Parathyroid adenoma (tissue), 2 donors: Measurements from ENCODE around the gene CDIP1.

Experiments
- H2AFZ ChIP-seq: fragments of 300-600 bp; sonication (generic); one replicate; pipeline ENCODE4 v1.7.0; 2017; ENCODE audit warnings: antibody characterized with exemption, mild to moderate bottlenecking
- H3K27ac ChIP-seq: fragments of 300-600 bp; sonication (generic); one replicate; pipeline ENCODE4 v1.7.0; 2017
- H3K27me3 ChIP-seq: fragments of 300-600 bp; sonication (generic); one replicate; pipeline ENCODE4 v1.7.0; 2017; ENCODE audit warnings: low read length; ENCODE audit not compliant: control insufficient read depth, insufficient read depth
- H3K36me3 ChIP-seq: fragments of 300-600 bp; sonication (generic); one replicate; pipeline ENCODE4 v1.7.0; 2017; ENCODE audit warnings: low read length; ENCODE audit not compliant: control insufficient read depth, insufficient read depth
- H3K4me1 ChIP-seq: fragments of 300-600 bp; sonication (generic); one replicate; pipeline ENCODE4 v1.7.0; 2017; ENCODE audit warnings: control low read depth
- H3K4me2 ChIP-seq: fragments of 300-600 bp; sonication (generic); one replicate; pipeline ENCODE4 v1.7.0; 2017; ENCODE audit warnings: low read length
- H3K4me3 ChIP-seq: fragments of 300-600 bp; sonication (generic); one replicate; pipeline ENCODE4 v1.7.0; 2017; ENCODE audit warnings: low read depth, low read length
- H3K79me2 ChIP-seq: fragments of 300-600 bp; sonication (generic); one replicate; pipeline ENCODE4 v1.7.0; 2017; ENCODE audit warnings: control low read depth
- H3K9ac ChIP-seq: fragments of 300-600 bp; sonication (generic); one replicate; pipeline ENCODE4 v1.7.0; 2017; ENCODE audit warnings: mild to moderate bottlenecking
- H3K9me3 ChIP-seq: fragments of 300-600 bp; sonication (generic); one replicate; pipeline ENCODE4 v1.7.0; 2017; ENCODE audit warnings: low read length; ENCODE audit not compliant: control insufficient read depth
- CTCF ChIP-seq: fragments of 300-600 bp; sonication (generic); IDR thresholded peaks from one replicate; pipeline ENCODE4 v1.7.0; 2017; ENCODE audit warnings: antibody characterized with exemption, mild to moderate bottlenecking
- donor health status: primary hyperparathyroidism.

Gene CDIP1

GRCh38 chr16:4468972-4469371, 69.6 kb downstream of the CDIP1 start:
- Histone ChIP-seq H3K4me1 (no peaks in the 10 kb centered on the region), H3K9me3 (no peaks in the 10 kb centered on the region), H3K27me3 (no peaks in the 10 kb centered on the region), H3K4me2 (no peak overlapping the region), H3K4me3 (no peak overlapping the region), H2AFZ (no peak overlapping the region), H3K36me3 (no peaks in the 10 kb centered on the region), H3K79me2 (no peaks in the 10 kb centered on the region), H3K27ac (no peak overlapping the region), H3K9ac (no peak overlapping the region)
- TF ChIP-seq CTCF: no peak

- no peak overlapping the region for H3K4me3 ChIP-seq
- H3K9ac ChIP-seq: no peak overlapping the region
- H3K9me3 ChIP-seq: no peaks in the 10 kb centered on the region
- H3K36me3 ChIP-seq: no peaks in the 10 kb centered on the region
- H3K4me2 ChIP-seq: no peak overlapping the region
- H3K4me1 ChIP-seq: no peaks in the 10 kb centered on the region
- no peak overlapping the region for H3K27ac ChIP-seq
- no peak for TF ChIP-seq CTCF
- no peak overlapping the region for H2AFZ ChIP-seq
- H3K79me2 ChIP-seq: no peaks in the 10 kb centered on the region
- H3K27me3 ChIP-seq: no peaks in the 10 kb centered on the region
Observed at GRCh38 chr16:4467916-4468315, 70.7 kb downstream of the CDIP1 start.

DNA sequence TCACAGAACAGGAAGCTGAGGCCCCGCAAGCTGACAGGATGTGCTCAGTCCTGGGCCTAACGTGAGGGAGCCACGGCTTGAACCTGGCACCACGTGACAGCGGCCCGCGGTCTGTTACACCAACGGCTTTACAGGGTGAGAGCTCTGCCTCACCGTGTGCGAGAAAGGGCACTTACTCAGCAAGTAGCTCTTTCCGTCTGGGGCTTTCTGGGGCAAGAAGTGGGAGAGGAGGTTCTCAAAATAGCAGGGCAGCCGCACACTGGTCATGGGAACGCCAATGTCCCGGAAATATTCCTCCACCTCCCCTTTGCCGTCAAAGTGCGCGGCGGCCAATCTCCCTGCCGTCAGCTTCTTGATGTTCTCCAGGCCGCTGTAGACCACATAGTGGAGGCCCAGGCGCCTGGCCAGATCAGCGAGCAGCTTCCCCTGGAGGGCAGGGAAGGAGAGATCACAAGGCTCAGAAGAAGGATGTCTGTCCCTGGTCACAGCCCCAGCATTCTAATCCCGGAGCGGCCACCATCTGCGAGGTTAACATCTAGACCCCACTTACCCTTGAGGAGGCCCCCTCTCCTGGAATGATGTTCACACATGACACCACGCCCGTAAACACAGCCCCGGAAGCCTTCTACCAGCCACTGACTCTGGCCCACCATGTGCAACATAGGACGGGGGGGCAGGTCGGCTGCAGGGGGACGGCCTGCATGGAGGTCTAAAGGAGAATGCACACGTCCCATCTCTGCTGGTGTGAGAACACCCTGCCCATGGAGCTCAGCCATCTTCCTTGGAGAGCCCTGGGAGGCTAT, 72.4 kb downstream of the CDIP1 start:
- Histone ChIP-seq H3K27me3 (no peaks in the 10 kb centered on the region), H3K27ac (no peak overlapping the region), H3K36me3 (no peaks in the 10 kb centered on the region), H2AFZ (no peak overlapping the region), H3K9me3 (no peaks in the 10 kb centered on the region), H3K4me1 (no peaks in the 10 kb centered on the region), H3K9ac (no peak overlapping the region), H3K4me2 (no peak overlapping the region), H3K79me2 (no peaks in the 10 kb centered on the region), H3K4me3 (no peak overlapping the region)
- no peak for TF ChIP-seq CTCF

- Histone ChIP-seq H3K36me3 (no peaks in the 10 kb centered on the region), H2AFZ (no peak overlapping the region), H3K27me3 (no peaks in the 10 kb centered on the region), H3K9ac (no peak overlapping the region), H3K79me2 (no peaks in the 10 kb centered on the region), H3K4me1 (no peaks in the 10 kb centered on the region), H3K4me3 (no peak overlapping the region), H3K27ac (no peak overlapping the region), H3K9me3 (no peaks in the 10 kb centered on the region), H3K4me2 (no peak overlapping the region)
- no peak for TF ChIP-seq CTCF
Observed at GRCh38 chr16:4463522-4464163, 74.9 kb downstream of the CDIP1 start.
